HEK293 (cell line): ENCODE data around the gene UTP4.
A peak's percentile ranks its signal among the peaks of the same experiment; 100 is the strongest.

Source experiments
- CTCF ChIA-PET: fragments of 350-600 bp; formaldehyde crosslinking; extraction: SDS; loops from one replicate; lab custom pipeline; 2021; ENCODE audit warnings: antibody characterized with exemption; lab: Yijun Ruan, JAX
- POLR2A ChIA-PET: fragments of 300-600 bp; formaldehyde crosslinking; extraction: SDS; loops from one replicate; lab custom pipeline; 2020; ENCODE audit warnings: antibody characterized with exemption, inconsistent platforms; lab: Yijun Ruan, JAX
- H3K27ac ChIP-seq: fragments of 200-500 bp; sonication (Bioruptor generic); 2 replicates; pipeline ENCODE4 v1.5.1; 2014; ENCODE audit warnings: low read depth, low read length, control low read depth, inconsistent platforms; ENCODE audit errors: extremely low read depth
- H3K36me3 ChIP-seq, 2 experiments: fragments of 200-500 bp in 1 of 2; sonication (Bioruptor generic) in 1 of 2; 1 replicate in 1 of 2; 2 replicates in 1 of 2; pipeline ENCODE4 v1.5.1; 2014 to 2017; ENCODE audit warnings: inconsistent platforms in 2 of 2, low read length in 2 of 2; ENCODE audit not compliant: control insufficient read depth in 2 of 2, insufficient read depth in 1 of 2
- H3K4me1 ChIP-seq: fragments of 200-500 bp; sonication (Bioruptor generic); 2 replicates; pipeline ENCODE4 v1.5.1; 2014; ENCODE audit warnings: mild to moderate bottlenecking, low read length, inconsistent platforms; ENCODE audit not compliant: control insufficient read depth, insufficient read depth
- H3K4me3 ChIP-seq: 2 replicates; pipeline ENCODE4 v1.5.1; 2011; ENCODE audit warnings: low read depth, mild to moderate bottlenecking, control low read depth, low read length, moderate library complexity
- H3K9me3 ChIP-seq: fragments of 200-500 bp; sonication (Bioruptor generic); 2 replicates; pipeline ENCODE4 v1.5.1; 2014; ENCODE audit warnings: low read depth, low read length, inconsistent platforms; ENCODE audit not compliant: control insufficient read depth, insufficient read depth
- FEZF1 ChIP-seq: fragments of 450-650 bp; formaldehyde crosslinking; IDR thresholded peaks from 2 replicates; pipeline ENCODE4 v1.5.1; 2016; ENCODE audit warnings: missing biosample characterization, missing genetic modification characterization
- KLF16 ChIP-seq: fragments of 450-650 bp; formaldehyde crosslinking; IDR thresholded peaks from 2 replicates; pipeline ENCODE4 v1.5.1; 2017; ENCODE audit warnings: missing biosample characterization, missing genetic modification characterization
- MZF1 ChIP-seq: fragments of 450-650 bp; formaldehyde crosslinking; IDR thresholded peaks from 2 replicates; pipeline ENCODE4 v1.5.1; 2017; ENCODE audit warnings: missing biosample characterization, missing genetic modification characterization, borderline replicate concordance
- OSR2 ChIP-seq: fragments of 450-650 bp; formaldehyde crosslinking; IDR thresholded peaks from 2 replicates; pipeline ENCODE4 v1.5.1; 2016; ENCODE audit warnings: missing biosample characterization, missing genetic modification characterization
- SETDB1 ChIP-seq: IDR thresholded peaks from one replicate; pipeline ENCODE4 v1.6.1; 2017; ENCODE audit warnings: mild to moderate bottlenecking, low read length, moderate library complexity, mixed read lengths; ENCODE audit not compliant: insufficient read length
- TRIM28 ChIP-seq: IDR thresholded peaks from 2 replicates; pipeline ENCODE4 v1.6.1; 2011; ENCODE audit warnings: low read length, control low read depth, borderline replicate concordance
- TSHZ1 ChIP-seq: fragments of 450-650 bp; formaldehyde crosslinking; IDR thresholded peaks from 2 replicates; pipeline ENCODE4 v1.5.1; 2016; ENCODE audit warnings: missing biosample characterization, missing genetic modification characterization, borderline replicate concordance
- ZBTB17 ChIP-seq: fragments of 450-650 bp; formaldehyde crosslinking; IDR thresholded peaks from 2 replicates; pipeline ENCODE4 v1.5.1; 2016; ENCODE audit warnings: missing biosample characterization, missing genetic modification characterization
- ZBTB8A ChIP-seq: fragments of 450-650 bp; formaldehyde crosslinking; IDR thresholded peaks from 2 replicates; pipeline ENCODE4 v1.5.1; 2016; ENCODE audit warnings: missing biosample characterization, missing genetic modification characterization
- ZEB2 ChIP-seq: fragments of 450-650 bp; formaldehyde crosslinking; IDR thresholded peaks from 2 replicates; pipeline ENCODE4 v1.5.1; 2016; ENCODE audit warnings: missing biosample characterization, missing genetic modification characterization
- ZNF10 ChIP-seq: fragments of 450-650 bp; formaldehyde crosslinking; IDR thresholded peaks from 2 replicates; pipeline ENCODE4 v1.5.1; 2017; ENCODE audit warnings: missing biosample characterization, missing genetic modification characterization
- ZNF214 ChIP-seq: fragments of 450-650 bp; formaldehyde crosslinking; IDR thresholded peaks from 2 replicates; pipeline ENCODE4 v1.5.1; 2017; ENCODE audit warnings: missing biosample characterization, mild to moderate bottlenecking, missing genetic modification characterization, borderline replicate concordance
- ZNF248 ChIP-seq: fragments of 450-650 bp; formaldehyde crosslinking; IDR thresholded peaks from 2 replicates; pipeline ENCODE4 v1.5.1; 2017; ENCODE audit warnings: missing biosample characterization, missing genetic modification characterization
- ZNF266 ChIP-seq: fragments of 450-650 bp; formaldehyde crosslinking; IDR thresholded peaks from 2 replicates; pipeline ENCODE4 v1.5.1; 2016; ENCODE audit warnings: missing biosample characterization, missing genetic modification characterization, low read depth
- ZNF354C ChIP-seq: fragments of 450-650 bp; formaldehyde crosslinking; IDR thresholded peaks from 2 replicates; pipeline ENCODE4 v1.5.1; 2016; ENCODE audit warnings: missing biosample characterization, missing genetic modification characterization, low read depth, borderline replicate concordance
- ZNF362 ChIP-seq: fragments of 450-650 bp; formaldehyde crosslinking; IDR thresholded peaks from 2 replicates; pipeline ENCODE4 v1.5.1; 2016; ENCODE audit warnings: missing biosample characterization, missing genetic modification characterization
- ZNF394 ChIP-seq: fragments of 450-650 bp; formaldehyde crosslinking; IDR thresholded peaks from 2 replicates; pipeline ENCODE4 v1.5.1; 2016; ENCODE audit warnings: missing biosample characterization, missing genetic modification characterization, mild to moderate bottlenecking, moderate library complexity, borderline replicate concordance
- ZNF416 ChIP-seq: fragments of 450-650 bp; formaldehyde crosslinking; IDR thresholded peaks from 2 replicates; pipeline ENCODE4 v1.5.1; 2016; ENCODE audit warnings: missing biosample characterization, missing genetic modification characterization
- ZNF48 ChIP-seq: fragments of 450-650 bp; formaldehyde crosslinking; IDR thresholded peaks from 2 replicates; pipeline ENCODE4 v1.5.1; 2016; ENCODE audit warnings: missing biosample characterization, missing genetic modification characterization
- ZNF518A ChIP-seq: fragments of 450-650 bp; formaldehyde crosslinking; conservative IDR thresholded peaks from 2 replicates; pipeline ENCODE4 v1.5.1; 2016; ENCODE audit warnings: low read depth, missing biosample characterization, missing genetic modification characterization
- ZNF645 ChIP-seq: fragments of 450-650 bp; formaldehyde crosslinking; IDR thresholded peaks from 2 replicates; pipeline ENCODE4; 2016; ENCODE audit warnings: missing biosample characterization, missing genetic modification characterization
- ZNF777 ChIP-seq: fragments of 450-650 bp; formaldehyde crosslinking; IDR thresholded peaks from 2 replicates; pipeline ENCODE4 v1.5.1; 2017; ENCODE audit warnings: missing biosample characterization, missing genetic modification characterization, borderline replicate concordance
- ZNF791 ChIP-seq: fragments of 450-650 bp; formaldehyde crosslinking; IDR thresholded peaks from 2 replicates; pipeline ENCODE4 v1.5.1; 2016; ENCODE audit warnings: missing biosample characterization, missing genetic modification characterization

The UTP4 gene

GRCh38 chr16:69105501-69106361 lies 26.7 kb upstream of the UTP4 start, which contains the start of gene HAS3 (continued):
- TF ChIP-seq ZNF48 (no peak), FEZF1 (tag by site-specific recombination) (peak; percentile 53; the same call in 1 of the 2 replicates), ZNF645 (tag by site-specific recombination) (no peak), ZNF362 (tag by site-specific recombination) (no peak), ZNF518A (tag by site-specific recombination) (no peak), ZNF10 (tag by site-specific recombination) (no peak)

- ChIA-PET POLR2A (interaction anchor here (1.2 kb wide), 1 partner anchor 25 kb away, joined by 6 read pairs; no protein-coding TSS in a partner anchor), CTCF (interaction anchor here (0.6 to 2.2 kb wide), 3 partner anchors 10 to 378 kb away, joined by 3 to 11 read pairs (median 4); no protein-coding TSS in a partner anchor)
- Histone ChIP-seq H3K9me3 (no peaks in the 10 kb centered on the region), H3K27ac (peak overlapping the region; percentile 63; the same call in 1 of the 2 replicates), H3K4me1 (no peaks in the 10 kb centered on the region; the same call in 1 of the 2 replicates), H3K36me3 (peaks cover 0 to 14% of the 10 kb centered on the region in 2 experiments; a peak in 1 of 3 replicates), H3K4me3 (peak overlapping the region; percentile 49)
- TF ChIP-seq ZEB2 (no peak), ZNF248 (no peak), ZBTB17 (tag by site-specific recombination) (no peak), SETDB1 (no peak), OSR2 (tag by site-specific recombination) (no peak), ZNF791 (tag by site-specific recombination) (no peak), ZNF394 (tag by site-specific recombination) (no peak), ZNF266 (tag by site-specific recombination) (no peak), ZNF214 (no peak), ZNF354C (no peak), ZNF777 (tag by site-specific recombination) (peak; percentile 26; the same call in 1 of the 2 replicates), ZBTB8A (tag by site-specific recombination) (peak; percentile 91), MZF1 (tag by site-specific recombination) (no peak), ZNF416 (tag by site-specific recombination) (no peak), TRIM28 (no peak), KLF16 (tag by site-specific recombination) (0 out of 2 replicates have a peak, but pooled peaks have one; percentile 38), TSHZ1 (tag by site-specific recombination) (no peak), ZNF10 (tag by site-specific recombination) (no peak)
Observed at GRCh38 chr16:69106491-69107315, 25.7 kb upstream of the UTP4 start.
